GM19193 (cell line): Measurements from ENCODE around the gene SORCS2.

ENCODE experiments used
- POLR2A ChIP-seq: IDR thresholded peaks from 4 replicates; pipeline ENCODE4 v1.6.1; 2011; ENCODE audit not compliant: insufficient read depth, insufficient read length; ENCODE audit errors: extremely low read depth

SORCS2 gene

DNA sequence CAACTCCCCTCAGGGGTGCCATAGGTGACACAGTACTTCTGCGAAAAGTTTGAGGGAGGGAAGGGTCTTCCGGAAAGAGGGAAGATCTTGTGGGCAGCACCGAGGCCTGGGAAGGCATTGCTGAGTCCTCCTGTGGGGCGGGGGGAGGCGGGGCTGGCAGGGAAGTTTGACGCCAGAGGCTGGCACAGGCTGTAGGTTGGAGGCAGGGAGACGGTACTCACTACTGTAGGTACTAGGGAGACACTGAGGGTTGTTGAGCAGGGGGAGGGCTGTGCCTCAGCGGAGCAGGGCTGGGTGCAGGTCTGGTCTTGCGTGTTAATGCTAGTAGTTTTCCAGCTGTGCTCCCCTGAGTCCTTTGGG, 265.7 kb downstream of the SORCS2 start:
- no peak for TF ChIP-seq POLR2A

DNA sequence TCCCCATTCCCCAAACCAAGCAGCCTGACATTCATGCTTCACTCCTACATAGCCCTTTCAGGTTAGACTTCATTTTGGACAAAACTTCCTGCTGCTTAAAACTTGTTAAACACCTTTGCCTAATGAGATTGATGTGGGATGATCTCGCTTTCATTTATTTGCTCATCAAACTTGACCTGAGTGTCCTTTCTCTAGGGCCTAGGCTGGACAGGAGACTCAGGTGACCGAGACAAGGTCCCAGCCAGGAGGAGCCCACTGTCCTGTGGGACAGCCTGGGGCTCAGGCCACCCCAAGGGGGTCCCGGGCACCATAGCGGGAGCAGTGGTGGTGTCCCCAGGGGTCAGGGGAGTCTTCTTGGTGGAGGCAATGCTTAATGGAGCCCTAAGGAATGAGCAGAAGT, 266.1 kb downstream of the SORCS2 start:
- TF ChIP-seq POLR2A = no peak

DNA sequence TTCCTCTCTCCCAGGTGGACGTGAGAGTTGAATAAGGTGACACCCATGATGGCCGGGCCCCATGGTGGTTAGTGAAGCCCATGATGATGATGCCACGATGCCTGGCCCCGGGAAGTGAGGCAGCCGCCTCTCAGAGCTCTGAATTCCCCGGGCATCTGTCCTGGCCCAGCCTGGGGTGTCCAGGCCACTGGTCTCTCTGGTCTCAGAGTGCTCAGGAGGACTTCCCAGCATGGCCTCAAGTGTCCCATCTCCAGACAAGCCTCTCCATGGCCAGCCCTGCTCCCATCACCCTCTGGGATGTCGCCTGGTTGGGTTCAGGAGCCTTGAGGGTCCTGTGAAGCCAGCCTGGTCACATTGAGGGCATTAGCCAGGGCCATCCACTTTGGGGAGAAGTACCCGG, 267.1 kb downstream of the SORCS2 start:
- no peak for TF ChIP-seq POLR2A

DNA sequence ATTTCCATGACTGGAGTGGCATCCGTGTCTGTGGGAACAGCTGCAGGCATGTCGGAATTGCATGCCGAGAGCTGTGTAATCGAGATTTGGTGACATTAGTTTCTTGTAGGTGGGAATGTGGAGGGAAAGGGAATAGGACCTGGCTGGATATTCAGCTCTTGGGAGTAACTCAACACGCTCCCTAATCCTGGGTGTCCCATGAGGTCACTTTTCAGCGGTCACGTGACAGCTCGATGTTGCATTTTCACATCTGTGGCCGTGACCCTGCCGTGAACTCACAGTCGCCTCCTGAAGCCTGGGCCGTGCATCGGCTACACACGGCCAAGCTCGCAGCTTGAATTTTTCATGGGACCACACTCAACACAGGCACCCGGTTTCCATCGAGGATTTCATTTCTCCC, 268.2 kb downstream of the SORCS2 start:
- TF ChIP-seq POLR2A = no peak

DNA sequence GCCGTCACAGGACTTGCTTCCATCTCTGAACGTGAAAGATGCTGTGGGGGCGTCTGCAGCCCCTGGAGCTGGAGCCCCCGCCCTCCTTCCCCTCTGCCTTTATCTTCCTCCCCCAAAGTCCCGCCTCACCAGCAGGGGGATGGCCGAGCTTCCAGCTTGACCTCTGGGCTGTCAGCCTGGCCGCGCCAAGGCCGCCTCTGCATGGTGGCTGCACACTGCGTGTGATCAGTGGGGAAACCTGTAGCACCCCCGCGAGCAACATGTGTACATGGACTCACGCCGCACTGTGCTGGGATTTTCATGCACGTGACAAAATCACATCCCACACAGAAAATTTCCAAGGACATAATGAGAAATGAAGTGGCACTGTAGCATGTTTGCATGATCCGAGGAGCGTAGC, 268.9 kb downstream of the SORCS2 start:
- no peak for TF ChIP-seq POLR2A

DNA sequence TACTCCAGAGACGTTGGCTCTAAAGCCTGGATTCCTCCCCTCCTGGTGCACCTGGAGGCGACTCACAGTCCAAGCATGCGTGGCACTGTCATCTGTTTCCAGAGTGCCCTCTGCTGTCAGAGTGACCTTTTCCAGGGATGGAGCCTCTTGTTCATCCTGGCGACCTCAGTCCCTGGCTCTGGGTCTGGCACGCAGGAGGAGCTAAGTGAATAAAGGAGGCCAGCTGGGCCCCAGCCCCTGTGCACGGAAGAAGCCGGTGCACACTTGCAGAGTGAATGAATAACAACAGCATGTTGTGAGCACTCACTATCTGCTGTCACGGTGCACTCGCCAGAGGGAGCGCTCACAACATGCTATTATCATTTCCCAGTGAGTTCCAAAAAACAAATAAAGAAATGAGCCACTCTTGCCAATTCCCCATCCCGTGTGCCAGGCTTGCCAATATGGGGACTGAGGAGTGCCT, 270.2 kb downstream of the SORCS2 start:
- TF ChIP-seq POLR2A = no peak

DNA sequence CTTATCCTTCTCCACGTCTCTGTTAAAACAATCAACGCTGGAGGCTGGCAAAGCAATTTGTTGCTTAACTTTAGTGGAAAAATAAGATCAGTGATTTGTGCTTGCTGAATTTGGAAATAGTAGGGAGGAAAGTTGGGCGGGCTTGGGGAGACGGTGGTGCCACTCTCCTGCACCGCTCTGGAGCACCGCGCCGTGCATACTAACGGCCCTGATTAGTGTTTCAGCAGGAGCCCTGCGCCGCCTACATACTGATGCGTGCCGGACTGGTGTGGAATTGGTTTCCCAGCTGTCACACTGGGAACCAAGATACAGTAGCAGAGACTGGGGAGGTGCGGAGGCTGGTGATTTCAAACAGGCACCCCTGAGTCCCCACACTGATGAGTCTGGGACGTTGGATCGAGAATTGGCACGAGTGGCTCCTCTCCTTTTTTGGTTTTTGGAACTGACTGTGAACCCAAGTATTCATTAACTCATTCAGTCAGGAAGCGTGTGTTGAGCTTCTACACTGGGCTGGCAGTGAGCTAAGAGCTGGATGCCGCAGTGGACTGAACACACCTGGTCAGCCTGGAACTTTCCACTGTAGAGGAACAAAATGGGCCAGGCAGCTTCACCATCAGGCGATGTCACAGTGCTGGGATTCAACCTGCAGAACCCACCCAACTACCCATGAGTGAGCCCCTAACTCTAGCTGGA, 271.4 kb downstream of the SORCS2 start:
- no peak for TF ChIP-seq POLR2A

DNA sequence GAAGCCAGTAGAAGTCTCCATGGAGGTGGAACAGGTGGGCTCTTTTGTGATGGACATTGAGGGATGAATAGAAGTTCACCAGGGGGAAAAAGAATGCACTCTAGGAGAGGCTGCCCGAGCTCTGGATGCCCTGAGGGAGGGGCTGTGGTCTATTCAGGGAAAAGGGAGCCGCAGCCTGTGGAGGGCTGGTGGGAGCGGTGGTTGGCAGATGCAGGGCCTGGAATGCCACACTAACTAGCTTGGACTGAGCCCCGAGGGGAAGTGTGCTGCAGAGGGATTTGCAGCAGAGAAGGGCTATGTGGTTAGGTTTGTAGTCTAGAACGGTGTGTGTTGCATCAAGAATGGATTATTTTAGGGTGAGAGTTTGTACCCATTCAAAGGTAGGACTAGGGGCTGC, 271.9 kb downstream of the SORCS2 start:
- TF ChIP-seq POLR2A = no peak

DNA sequence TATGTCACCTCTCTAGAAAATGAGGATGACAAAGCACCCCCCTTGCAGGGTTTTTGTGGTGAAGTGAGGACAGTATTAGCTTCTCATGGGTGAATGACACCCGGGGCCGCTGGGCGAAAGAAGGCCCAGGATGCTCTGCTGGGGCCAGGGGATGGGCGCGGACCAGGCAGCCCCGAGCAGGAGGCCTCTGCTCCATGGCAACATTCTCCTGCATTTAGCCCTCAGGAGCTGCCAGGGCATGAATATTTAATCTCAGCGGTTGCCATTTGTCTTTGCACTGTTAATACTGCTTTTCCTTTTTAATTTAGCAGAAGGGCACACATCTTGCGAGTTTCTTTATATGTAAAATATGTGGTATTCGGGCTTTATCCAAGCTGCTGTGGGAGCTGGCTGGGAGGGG, 272.7 kb downstream of the SORCS2 start:
- TF ChIP-seq POLR2A = no peak

DNA sequence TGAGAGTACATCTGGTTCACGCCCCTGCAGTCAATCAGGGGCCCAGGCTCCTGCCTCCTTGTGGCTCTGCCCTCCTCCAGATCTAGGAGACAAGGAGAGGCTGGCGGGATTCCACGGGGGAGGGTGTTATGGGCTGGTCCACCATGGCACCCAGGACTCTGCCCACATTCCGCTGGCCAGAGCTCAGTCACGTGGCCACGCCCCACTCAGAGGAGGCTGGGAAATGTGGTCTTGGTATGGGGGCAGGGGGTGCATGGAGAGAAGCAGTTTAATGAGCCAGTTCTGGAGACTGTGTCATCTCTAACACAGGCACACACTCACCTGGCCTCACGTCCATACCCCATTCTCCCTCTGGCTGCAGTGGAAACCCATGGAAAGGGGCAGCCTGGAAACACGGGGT, 273.9 kb downstream of the SORCS2 start:
- TF ChIP-seq POLR2A = no peak

DNA sequence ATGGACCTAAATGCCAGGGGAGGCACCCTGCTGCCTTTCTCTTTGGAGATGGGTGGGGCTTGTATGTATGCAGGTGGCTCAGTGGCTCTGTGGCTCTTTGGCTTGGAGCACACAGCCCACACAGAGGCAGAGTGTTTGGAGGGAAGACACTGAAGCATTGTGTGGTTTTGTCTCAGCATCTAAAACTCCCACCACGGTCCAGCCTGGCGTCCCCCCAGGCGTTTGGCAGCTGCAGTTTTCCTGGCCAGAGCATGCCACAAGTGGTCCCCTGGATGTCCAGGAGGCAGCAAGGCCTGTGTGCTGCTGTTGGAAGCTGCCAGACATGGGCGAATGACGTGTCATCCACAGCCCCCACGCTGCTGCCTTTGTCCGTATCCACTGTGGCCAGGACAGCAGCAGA, 274.6 kb downstream of the SORCS2 start:
- TF ChIP-seq POLR2A = no peak

DNA sequence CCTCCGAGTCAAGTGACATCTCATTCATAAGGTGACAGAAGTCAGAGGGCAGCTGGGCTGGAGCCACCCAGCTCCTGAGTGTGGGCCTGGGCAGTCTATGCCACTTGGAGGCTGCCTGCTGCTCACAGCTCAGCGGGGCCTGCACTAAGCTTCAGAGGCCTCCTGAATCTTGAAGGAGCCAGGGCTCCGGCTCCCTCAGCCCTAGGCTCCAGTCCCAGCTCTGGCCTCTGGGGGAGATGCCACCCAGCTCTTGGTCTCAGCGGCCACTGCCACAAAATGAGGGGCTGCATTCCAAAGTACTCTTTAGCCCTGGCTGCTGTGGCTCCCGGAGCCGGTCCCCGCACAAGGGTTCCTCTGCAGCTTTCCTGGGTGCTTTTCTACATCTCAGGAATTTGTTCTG, 275.1 kb downstream of the SORCS2 start:
- TF ChIP-seq POLR2A = no peak

DNA sequence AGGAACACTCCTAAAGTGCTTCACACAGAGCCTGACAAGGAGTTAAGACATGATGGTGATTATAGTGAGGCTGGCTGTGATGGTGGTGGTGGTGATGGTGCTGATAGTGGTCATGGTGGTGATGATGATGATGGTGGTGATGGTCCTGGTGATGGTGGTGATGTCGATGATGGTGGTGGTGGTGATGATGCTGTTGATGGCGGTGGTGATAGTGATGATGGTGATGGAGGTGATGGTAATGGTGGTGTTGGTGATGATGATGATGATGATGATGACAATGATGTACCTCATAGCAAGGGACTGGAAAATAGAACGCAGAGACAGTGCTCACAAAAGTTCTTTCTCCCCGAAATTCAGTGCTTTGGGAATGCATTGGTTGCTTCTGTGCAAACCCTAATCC, 276.7 kb downstream of the SORCS2 start:
- no peak for TF ChIP-seq POLR2A

DNA sequence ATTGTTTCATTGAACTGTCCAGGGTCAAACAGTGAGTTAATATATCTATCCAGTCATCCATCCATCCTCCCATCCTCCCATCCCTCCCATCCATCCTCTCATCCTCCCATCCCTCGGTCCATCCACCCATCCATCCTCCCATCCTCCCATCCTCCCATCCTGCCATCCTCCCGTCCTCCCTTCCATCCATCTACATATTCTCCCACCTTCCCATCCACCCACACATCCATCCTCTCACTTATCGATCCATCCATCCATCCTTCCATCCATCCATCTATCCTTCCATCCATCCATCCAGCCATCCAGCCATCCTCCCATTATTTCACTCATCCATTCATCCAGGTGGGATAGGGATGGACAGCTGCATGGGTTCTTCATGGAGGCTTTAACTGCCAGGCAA, 277.8 kb downstream of the SORCS2 start:
- no peak for TF ChIP-seq POLR2A

DNA sequence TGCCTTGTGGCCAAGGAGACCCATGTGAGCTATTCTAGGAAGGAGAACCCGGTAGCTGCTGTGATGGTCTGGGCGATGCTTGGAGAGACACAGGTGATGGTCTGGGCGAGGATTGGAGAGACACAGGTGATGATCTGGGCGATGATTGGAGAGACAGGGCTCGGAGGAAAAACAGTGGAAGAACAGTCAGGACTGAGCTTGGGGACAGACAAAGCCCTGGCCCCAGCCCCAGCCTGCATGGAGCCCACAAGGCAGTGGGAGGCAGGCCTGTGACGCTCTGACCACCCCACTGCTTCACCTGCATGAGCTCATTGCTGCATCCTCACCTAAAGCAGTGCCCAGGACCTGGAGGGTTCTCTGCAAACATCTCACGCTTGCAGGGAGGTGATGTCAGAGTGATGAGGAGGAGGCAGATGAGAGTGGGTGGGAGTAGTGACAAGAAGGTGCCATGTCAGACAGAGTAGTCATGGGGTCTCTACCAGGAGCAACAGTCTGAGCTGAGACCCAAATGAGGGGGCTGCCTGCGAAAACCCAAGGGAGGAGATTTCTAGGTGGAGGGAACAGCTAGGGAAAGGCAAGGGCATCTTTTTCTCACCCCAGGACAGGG, 278.3 kb downstream of the SORCS2 start:
- no peak for TF ChIP-seq POLR2A

DNA sequence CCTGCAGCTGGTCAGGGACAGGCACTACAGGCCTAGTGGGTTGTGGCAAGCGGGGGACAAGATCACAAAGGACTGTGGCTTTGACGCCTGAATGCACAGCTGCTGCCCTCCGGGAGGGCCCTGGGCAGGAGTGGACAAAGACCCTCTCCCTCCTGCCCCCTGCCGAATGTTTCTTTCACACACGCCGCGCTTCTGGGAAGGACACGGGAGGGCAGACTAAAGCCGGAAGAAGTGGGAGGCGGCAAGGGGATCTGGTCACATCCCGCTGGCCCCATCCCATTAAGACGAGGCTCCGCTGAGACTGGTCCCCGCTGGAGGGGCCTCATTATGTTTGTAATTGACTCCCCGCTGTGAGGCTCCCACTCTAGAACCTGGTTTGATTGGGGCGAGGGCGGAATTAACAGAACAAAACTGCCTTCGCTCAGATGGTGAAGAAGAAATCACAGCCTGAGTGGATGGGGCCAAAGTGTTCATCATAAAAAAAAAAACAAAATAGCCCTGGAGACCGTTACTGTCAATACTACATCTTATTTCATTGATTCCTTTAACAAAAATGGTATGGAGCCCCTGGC, 280.2 kb downstream of the SORCS2 start:
- TF ChIP-seq POLR2A = no peak
